HG03520 (cell line): ENCODE measurements around the gene ABHD13.
"Not testable (repeated sequence)": the region's sequence is repeated elsewhere in the genome, so short reads cannot be mapped to it uniquely, and the experiment has no call there.

ENCODE experiments used
- ATAC-seq: cut with Tn5 transposase; IDR thresholded peaks from one replicate; pipeline ENCODE4 v1.9.1; 2021; ENCODE audit warnings: mild to moderate bottlenecking, moderate library complexity; ENCODE audit not compliant: unreplicated experiment

The ABHD13 gene

GRCh38 chr13:108218044-108218974 is at the start of gene ABHD13:
ABHD13 (plus strand) TSS chr13:108218392; CDS start chr13:108229219, 10,827 bp downstream.
- ATAC-seq = peak; percentile 65

- no peak for ATAC-seq
Observed at GRCh38 chr13:108168929-108169328, 49.3 kb upstream of the ABHD13 start.

GRCh38 chr13:108176685-108177274 is 41.4 kb upstream of the ABHD13 start:
- peak; percentile 64 for ATAC-seq

- ATAC-seq = no peak
Observed at GRCh38 chr13:108178078-108178477, 40.1 kb upstream of the ABHD13 start.

GRCh38 chr13:108182652-108183051 is 35.5 kb upstream of the ABHD13 start:
- ATAC-seq = no peak

- no peak for ATAC-seq
Observed at GRCh38 chr13:108185223-108185622, 33.0 kb upstream of the ABHD13 start.

GRCh38 chr13:108188260-108188659 is 29.9 kb upstream of the ABHD13 start:
- ATAC-seq = no peak

- ATAC-seq = no peak
Observed at GRCh38 chr13:108190897-108191296, 27.3 kb upstream of the ABHD13 start.

GRCh38 chr13:108193806-108194205 is 24.4 kb upstream of the ABHD13 start:
- no peak for ATAC-seq

- no peak for ATAC-seq
Observed at GRCh38 chr13:108194435-108194936, 23.7 kb upstream of the ABHD13 start.

GRCh38 chr13:108195146-108195545 is 23.0 kb upstream of the ABHD13 start:
- ATAC-seq = no peak

- no peak for ATAC-seq
Observed at GRCh38 chr13:108195861-108196260, 22.3 kb upstream of the ABHD13 start.

- no peak for ATAC-seq
Observed at GRCh38 chr13:108200781-108201398, 17.3 kb upstream of the ABHD13 start.

GRCh38 chr13:108210551-108210950 is 7.6 kb upstream of the ABHD13 start:
- ATAC-seq = no peak

- peak; percentile 38 for ATAC-seq
Observed at GRCh38 chr13:108212886-108213285, 5.3 kb upstream of the ABHD13 start.

GRCh38 chr13:108213946-108214345 is 4.2 kb upstream of the ABHD13 start:
- ATAC-seq = no peak

- ATAC-seq = no peak
Observed at GRCh38 chr13:108214441-108215271, 3.5 kb upstream of the ABHD13 start.

- peak; percentile 59 for ATAC-seq
Observed at GRCh38 chr13:108215436-108215835, 2.8 kb upstream of the ABHD13 start, which contains the start of gene LIG4. LIG4 (minus strand) TSS chr13:108215536; CDS start chr13:108211268, 4,268 bp downstream.

- ATAC-seq = not testable (repeated sequence)
Observed at GRCh38 chr13:108217307-108218043, 717 bp upstream of the ABHD13 start.

GRCh38 chr13:108220041-108220440 is 1.8 kb downstream of the ABHD13 start:
- no peak for ATAC-seq
